ENCODE data around the gene MAGEC2. TPM values are rescaled to one million over a fixed set of nuclear protein-coding genes. Genes with fewer than 3 reads are reported as not detected.

The MAGEC2 gene, protein sequence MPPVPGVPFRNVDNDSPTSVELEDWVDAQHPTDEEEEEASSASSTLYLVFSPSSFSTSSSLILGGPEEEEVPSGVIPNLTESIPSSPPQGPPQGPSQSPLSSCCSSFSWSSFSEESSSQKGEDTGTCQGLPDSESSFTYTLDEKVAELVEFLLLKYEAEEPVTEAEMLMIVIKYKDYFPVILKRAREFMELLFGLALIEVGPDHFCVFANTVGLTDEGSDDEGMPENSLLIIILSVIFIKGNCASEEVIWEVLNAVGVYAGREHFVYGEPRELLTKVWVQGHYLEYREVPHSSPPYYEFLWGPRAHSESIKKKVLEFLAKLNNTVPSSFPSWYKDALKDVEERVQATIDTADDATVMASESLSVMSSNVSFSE
- total RNA-seq = not detected
- long read RNA-seq, donor 1 = 0 reads
- long read RNA-seq, donor 2 = 0 reads

- DNase-seq (ENCODE audit: low spot score) = no peak
- intact Hi-C loops (cut with DNase I) = loop anchor here in 1 of 2 donors (2.0 kb wide), 1 partner anchor 910 kb away; no protein-coding TSS in a partner anchor
Measured at GRCh38 chrX:142204522-142205433, at the start of gene MAGEC2. MAGEC2 (minus strand) TSS chrX:142205290; CDS start chrX:142203987, 1,303 bp downstream.

DNA sequence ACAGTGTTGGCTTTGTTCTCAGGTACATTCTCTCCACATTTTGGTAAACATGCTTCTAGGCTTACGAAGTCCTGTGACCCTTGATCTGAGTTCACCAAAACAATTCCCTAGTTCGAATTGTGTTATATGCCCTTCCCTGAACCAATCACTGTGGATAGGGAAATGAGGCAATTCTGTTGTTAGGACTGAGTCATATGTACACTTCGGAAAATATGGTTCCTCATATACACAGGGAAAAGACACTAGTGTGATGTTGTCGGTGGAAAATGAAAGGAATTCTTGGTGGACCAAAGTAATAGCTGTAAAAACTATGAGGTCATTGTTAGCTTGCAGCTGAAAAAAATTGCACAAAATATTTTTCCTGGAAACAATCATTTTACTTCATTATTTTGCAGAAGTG, 46.6 kb upstream of the MAGEC2 start:
- no peak for DNase-seq (ENCODE audit: low spot score)
- intact Hi-C loops (cut with DNase I) = no loop called here

DNA sequence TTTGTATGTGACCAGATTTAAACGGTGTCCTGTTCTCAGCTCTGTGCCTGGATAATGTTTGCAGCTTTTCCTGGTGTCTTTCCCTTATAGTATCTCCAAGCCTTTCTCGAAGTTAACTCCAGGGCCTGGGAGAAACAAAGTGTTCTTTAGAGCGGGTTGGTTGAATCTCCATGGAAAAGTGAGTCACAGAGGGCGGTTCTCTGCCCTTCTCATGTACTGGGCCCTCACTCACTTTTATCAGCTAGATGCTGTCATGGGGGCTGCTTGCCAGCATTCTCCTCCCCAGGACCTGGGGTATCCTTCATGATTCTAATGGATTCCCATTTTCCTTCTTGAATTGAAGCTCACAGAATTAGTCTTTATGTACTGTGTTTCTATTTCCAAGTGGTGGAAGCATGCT, 46.1 kb upstream of the MAGEC2 start:
- DNase-seq (ENCODE audit: low spot score) = no peak
- intact Hi-C loops (cut with DNase I) = no loop called here

DNA sequence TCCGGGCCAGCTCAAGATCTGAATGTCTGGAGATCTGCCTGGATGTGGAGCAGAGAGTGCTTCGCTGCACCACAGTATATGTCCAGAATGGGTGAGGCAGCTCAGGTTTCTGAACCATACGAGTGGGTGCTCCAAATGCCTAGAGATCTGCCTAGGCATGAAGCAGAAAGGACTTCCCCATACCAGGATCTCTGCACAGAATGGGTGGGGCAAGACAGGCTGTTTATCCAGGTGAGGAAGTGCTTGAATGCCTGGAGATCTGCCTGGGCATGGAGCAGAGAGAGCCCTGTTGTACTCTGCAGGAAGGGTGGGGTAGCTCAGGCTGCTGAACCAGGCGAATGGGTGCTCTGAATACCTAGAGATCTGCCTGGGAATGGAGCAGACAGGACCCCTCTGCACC, 45.4 kb upstream of the MAGEC2 start:
- DNase-seq (ENCODE audit: low spot score) = no peak
- intact Hi-C loops (cut with DNase I) = no loop called here

DNA sequence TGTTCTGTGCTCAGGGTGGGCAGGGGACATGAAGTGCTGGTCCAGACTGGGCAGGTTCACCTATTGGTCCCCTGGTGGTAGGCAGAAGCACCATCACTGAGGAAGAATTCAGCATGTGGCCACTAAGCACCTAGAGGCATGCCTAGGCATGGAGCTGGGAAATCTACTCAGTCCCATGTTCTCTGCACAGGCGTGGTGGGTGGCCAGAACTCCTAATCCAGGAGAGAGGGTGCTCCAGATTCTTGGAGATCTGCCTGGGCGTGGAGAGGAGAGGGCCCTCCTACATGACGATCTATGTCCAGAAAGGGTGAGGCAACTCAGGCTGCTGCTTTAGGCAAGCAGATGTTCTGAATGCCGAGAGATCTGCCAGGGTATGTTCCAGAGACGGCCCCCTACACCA, 44.6 kb upstream of the MAGEC2 start:
- intact Hi-C loops (cut with DNase I) = no loop called here

DNA sequence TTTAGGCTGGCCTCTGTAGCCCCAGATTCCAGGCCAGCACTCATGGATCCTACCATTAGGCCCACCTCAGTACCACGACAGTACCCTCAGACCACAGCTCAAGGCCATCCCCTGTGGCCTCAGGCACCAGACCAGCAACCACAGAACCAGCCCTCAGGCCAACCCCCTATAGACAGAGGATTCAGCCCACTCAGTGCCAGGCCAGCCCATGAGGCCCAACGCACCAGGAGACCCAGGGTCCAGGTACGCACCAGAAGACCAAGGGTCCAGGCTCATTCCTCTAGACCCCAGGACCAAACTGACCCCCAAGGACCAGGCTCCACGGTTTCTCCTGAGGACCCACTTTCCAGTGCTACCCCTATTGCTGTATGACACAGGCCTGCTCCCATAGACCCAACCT, 39.5 kb upstream of the MAGEC2 start:
- no peak for DNase-seq (ENCODE audit: low spot score)
- intact Hi-C loops (cut with DNase I) = no loop called here

More for the DNA sequence above, 44.6 kb upstream of the MAGEC2 start:
- DNase-seq (ENCODE audit: low spot score) = no peak

GRCh38 chrX:142238536-142238935, 33.4 kb upstream of the MAGEC2 start:
- no peak for DNase-seq (ENCODE audit: low spot score)
- intact Hi-C loops (cut with DNase I) = no loop called here

GRCh38 chrX:142233400-142233799, 28.3 kb upstream of the MAGEC2 start:
- no peak for DNase-seq (ENCODE audit: low spot score)
- intact Hi-C loops (cut with DNase I) = no loop called here

DNA sequence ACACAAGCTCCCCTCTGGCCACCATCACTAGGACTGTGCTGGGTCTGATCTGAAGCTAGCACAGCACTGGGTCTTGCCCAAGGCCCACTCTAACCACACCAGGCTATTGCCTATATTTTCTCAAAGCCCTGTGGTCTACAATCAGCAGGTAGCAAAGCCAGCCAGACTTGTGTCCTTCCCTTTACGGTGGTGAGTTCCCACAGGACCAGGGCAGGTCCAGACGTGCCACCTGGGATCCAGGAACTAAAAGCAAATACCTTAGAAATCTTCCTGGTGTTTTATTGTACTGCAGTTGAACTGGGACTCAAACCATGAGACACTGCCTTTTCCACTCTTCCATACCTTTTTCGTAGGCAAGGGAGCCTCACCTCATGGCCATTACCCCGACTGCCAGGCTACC, 9.0 kb upstream of the MAGEC2 start:
- intact Hi-C loops (cut with DNase I) = no loop called here
- no peak for DNase-seq (ENCODE audit: low spot score)

- DNase-seq (ENCODE audit: low spot score) = no peak
- intact Hi-C loops (cut with DNase I) = no loop called here
Measured at GRCh38 chrX:142201113-142201512, 4.0 kb downstream of the MAGEC2 start.

- intact Hi-C loops (cut with DNase I) = no loop called here
Measured at GRCh38 chrX:142186103-142186502, 19.0 kb downstream of the MAGEC2 start.

GRCh38 chrX:142184756-142185602, 20.1 kb downstream of the MAGEC2 start:
- no peak for DNase-seq (ENCODE audit: low spot score)

More at GRCh38 chrX:142186103-142186502, 19.0 kb downstream of the MAGEC2 start:
- DNase-seq (ENCODE audit: low spot score) = no peak

DNA sequence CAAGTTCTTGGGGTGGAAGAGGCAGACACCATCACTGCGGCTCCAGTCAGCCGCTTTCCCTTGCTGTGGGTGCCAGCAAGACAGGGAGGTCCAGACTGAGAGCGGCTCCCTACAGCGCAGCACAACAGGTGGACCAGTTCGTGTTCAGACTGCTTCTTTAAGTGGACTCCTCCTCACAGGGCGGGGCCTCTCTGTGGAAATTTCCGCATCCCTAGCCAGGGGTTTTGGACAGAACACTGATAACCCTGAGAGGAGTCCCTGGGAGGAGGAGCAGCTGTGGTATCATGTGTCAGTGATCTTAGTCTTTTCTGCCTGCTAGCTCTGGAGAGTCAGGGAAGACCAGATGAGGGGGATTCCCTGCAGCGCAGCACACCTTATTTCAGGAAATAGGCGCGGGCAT, 48.5 kb downstream of the MAGEC2 start:
- intact Hi-C loops (cut with DNase I) = no loop called here
- DNase-seq (ENCODE audit: low spot score) = no peak

More at GRCh38 chrX:142184756-142185602, 20.1 kb downstream of the MAGEC2 start:
- intact Hi-C loops (cut with DNase I) = no loop called here

Data from posterior vena cava (tissue), 2 donors.